ENCODE data around the gene PRSS2. TPM values are rescaled to one million over a fixed set of nuclear protein-coding genes. Genes with fewer than 3 reads are reported as not detected.

PRSS2 gene
- total RNA-seq, 1 experiment from 2014 or later, result 27.6 TPM

DNA sequence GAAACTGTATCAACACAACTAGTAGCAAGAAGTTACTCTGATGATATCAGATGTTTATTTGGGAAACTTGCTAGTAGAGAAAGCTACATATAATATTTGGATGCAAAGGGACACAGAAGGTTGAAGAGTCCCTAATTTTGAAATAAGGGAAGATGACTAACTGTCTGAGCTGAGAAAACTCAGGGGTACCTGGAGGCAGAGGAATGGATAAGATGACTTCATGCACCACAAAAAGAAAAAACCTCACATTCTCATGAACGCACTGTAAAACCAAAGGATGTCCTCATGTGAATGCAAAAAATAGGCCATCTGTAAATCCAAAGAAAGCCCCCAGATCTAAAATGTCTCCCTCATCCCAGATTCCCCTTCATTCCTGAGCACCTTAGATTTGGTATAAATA is 29.3 kb downstream of the PRSS2 start:
- CTCF ChIA-PET, result interaction anchor here (1.5 to 1.8 kb wide), 2 partner anchors 11 to 36 kb away, joined by 3 to 6 read pairs; no protein-coding TSS in a partner anchor
- no peak for ATAC-seq
- H3K36me3 Mint-ChIP-seq, result peaks cover 7% of the 10 kb centered on the region
- peaks cover 48% of the 10 kb centered on the region for H3K4me1 Mint-ChIP-seq
- no peaks in the 10 kb centered on the region for H3K9me3 Mint-ChIP-seq
- TF ChIP-seq NFATC4 (CRISPR knock-in tag; IDR thresholded peaks at IDR 0.05) (no peak), ZNF317 (CRISPR knock-in tag; IDR thresholded peaks at IDR 0.05; ENCODE audit: borderline replicate concordance, low read depth) (no peak), ZNF263 (CRISPR knock-in tag; IDR thresholded peaks at IDR 0.05; ENCODE audit: low read depth) (no peak), KAT7 (CRISPR knock-in tag; IDR thresholded peaks at IDR 0.05; ENCODE audit: borderline replicate concordance) (no peak)
- POLR2A ChIA-PET, result no interaction called here
- no peak overlapping the region for H3K27ac Mint-ChIP-seq
- peaks cover 70% of the 10 kb centered on the region for H3K27me3 Mint-ChIP-seq (ENCODE audit: low read depth)
- no peak for DNase-seq (ENCODE audit: low spot score)
- no peak overlapping the region for H3K4me3 Mint-ChIP-seq

DNA sequence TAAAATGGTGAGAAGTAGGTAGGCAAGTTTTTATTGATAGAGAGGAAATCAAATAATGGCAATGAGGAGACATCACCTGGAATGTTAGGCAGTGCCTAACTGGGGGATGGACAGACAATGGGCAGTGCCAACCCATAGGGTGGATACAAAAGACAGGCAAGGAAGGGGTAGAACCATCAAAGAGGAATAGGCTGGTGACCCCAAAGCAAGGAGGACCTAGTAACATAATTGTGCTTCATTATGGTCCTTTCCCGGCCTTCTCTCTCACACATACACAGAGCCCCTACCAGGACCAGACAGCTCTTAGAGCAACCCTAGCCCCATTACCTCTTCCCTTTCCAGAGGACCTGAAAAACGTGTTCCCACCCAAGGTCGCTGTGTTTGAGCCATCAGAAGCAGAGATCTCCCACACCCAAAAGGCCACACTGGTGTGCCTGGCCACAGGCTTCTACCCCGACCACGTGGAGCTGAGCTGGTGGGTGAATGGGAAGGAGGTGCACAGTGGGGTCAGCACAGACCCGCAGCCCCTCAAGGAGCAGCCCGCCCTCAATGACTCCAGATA is 30.0 kb downstream of the PRSS2 start:
- no peak for DNase-seq (ENCODE audit: low spot score)

DNA sequence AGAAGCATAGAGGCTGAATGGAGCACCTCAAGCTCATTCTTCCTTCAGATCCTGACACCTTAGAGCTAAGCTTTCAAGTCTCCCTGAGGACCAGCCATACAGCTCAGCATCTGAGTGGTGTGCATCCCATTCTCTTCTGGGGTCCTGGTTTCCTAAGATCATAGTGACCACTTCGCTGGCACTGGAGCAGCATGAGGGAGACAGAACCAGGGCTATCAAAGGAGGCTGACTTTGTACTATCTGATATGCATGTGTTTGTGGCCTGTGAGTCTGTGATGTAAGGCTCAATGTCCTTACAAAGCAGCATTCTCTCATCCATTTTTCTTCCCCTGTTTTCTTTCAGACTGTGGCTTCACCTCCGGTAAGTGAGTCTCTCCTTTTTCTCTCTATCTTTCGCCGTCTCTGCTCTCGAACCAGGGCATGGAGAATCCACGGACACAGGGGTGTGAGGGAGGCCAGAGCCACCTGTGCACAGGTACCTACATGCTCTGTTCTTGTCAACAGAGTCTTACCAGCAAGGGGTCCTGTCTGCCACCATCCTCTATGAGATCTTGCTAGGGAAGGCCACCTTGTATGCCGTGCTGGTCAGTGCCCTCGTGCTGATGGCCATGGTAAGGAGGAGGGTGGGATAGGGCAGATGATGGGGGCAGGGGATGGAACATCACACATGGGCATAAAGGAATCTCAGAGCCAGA is 31.0 kb downstream of the PRSS2 start:
- Mint-ChIP-seq H3K4me3 (no peak overlapping the region), H3K9me3 (no peaks in the 10 kb centered on the region), H3K27ac (no peak overlapping the region), H3K36me3 (peaks cover 7% of the 10 kb centered on the region), H3K4me1 (peaks cover 34% of the 10 kb centered on the region), H3K27me3 (ENCODE audit: low read depth) (peaks cover 63% of the 10 kb centered on the region)
- DNase-seq (ENCODE audit: low spot score) (no peak), ATAC-seq (no peak)
- CTCF ChIA-PET, result interaction anchor here (0.7 kb wide), 2 partner anchors 17 to 244 kb away, joined by 3 read pairs; no protein-coding TSS in a partner anchor
- POLR2A ChIA-PET, result no interaction called here
- TF ChIP-seq SMAD4 (CRISPR knock-in tag; IDR thresholded peaks at IDR 0.05) (no peak), ZNF263 (CRISPR knock-in tag; IDR thresholded peaks at IDR 0.05; ENCODE audit: low read depth) (no peak), ESRRA (CRISPR knock-in tag; IDR thresholded peaks at IDR 0.05; ENCODE audit: borderline replicate concordance) (no peak), ZNF219 (CRISPR knock-in tag; IDR thresholded peaks at IDR 0.05; ENCODE audit: borderline replicate concordance) (no peak), PRRX2 (CRISPR knock-in tag; IDR thresholded peaks at IDR 0.05) (no peak), SOX15 (CRISPR knock-in tag; IDR thresholded peaks at IDR 0.05) (no peak)
- TF ChIP-seq, protein P1, sequence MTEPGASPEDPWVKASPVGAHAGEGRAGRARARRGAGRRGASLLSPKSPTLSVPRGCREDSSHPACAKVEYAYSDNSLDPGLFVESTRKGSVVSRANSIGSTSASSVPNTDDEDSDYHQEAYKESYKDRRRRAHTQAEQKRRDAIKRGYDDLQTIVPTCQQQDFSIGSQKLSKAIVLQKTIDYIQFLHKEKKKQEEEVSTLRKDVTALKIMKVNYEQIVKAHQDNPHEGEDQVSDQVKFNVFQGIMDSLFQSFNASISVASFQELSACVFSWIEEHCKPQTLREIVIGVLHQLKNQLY (CRISPR knock-in tag; IDR thresholded peaks at IDR 0.05), result no peak
- TF ChIP-seq, protein P2, sequence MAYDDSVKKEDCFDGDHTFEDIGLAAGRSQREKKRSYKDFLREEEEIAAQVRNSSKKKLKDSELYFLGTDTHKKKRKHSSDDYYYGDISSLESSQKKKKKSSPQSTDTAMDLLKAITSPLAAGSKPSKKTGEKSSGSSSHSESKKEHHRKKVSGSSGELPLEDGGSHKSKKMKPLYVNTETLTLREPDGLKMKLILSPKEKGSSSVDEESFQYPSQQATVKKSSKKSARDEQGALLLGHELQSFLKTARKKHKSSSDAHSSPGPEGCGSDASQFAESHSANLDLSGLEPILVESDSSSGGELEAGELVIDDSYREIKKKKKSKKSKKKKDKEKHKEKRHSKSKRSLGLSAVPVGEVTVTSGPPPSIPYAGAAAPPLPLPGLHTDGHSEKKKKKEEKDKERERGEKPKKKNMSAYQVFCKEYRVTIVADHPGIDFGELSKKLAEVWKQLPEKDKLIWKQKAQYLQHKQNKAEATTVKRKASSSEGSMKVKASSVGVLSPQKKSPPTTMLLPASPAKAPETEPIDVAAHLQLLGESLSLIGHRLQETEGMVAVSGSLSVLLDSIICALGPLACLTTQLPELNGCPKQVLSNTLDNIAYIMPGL (CRISPR knock-in tag; IDR thresholded peaks at IDR 0.05), result no peak
- TF ChIP-seq, protein P3, sequence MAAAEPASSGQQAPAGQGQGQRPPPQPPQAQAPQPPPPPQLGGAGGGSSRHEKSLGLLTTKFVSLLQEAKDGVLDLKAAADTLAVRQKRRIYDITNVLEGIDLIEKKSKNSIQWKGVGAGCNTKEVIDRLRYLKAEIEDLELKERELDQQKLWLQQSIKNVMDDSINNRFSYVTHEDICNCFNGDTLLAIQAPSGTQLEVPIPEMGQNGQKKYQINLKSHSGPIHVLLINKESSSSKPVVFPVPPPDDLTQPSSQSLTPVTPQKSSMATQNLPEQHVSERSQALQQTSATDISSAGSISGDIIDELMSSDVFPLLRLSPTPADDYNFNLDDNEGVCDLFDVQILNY (CRISPR knock-in tag; IDR thresholded peaks at IDR 0.05), result no peak

More for the DNA sequence above, 30.0 kb downstream of the PRSS2 start:
- H3K36me3 Mint-ChIP-seq, result peaks cover 7% of the 10 kb centered on the region
- ChIA-PET POLR2A (no interaction called here), CTCF (interaction anchor here (0.7 to 1.8 kb wide), 2 partner anchors 10 to 18 kb away, joined by 3 to 6 read pairs; no protein-coding TSS in a partner anchor)
- H3K4me1 Mint-ChIP-seq, result peaks cover 41% of the 10 kb centered on the region
- peaks cover 72% of the 10 kb centered on the region for H3K27me3 Mint-ChIP-seq (ENCODE audit: low read depth)
- H3K9me3 Mint-ChIP-seq, result no peaks in the 10 kb centered on the region
- no peak overlapping the region for H3K27ac Mint-ChIP-seq
- TF ChIP-seq, protein P4, sequence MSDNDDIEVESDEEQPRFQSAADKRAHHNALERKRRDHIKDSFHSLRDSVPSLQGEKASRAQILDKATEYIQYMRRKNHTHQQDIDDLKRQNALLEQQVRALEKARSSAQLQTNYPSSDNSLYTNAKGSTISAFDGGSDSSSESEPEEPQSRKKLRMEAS (CRISPR knock-in tag; IDR thresholded peaks at IDR 0.05), result no peak
- TF ChIP-seq, protein P5, sequence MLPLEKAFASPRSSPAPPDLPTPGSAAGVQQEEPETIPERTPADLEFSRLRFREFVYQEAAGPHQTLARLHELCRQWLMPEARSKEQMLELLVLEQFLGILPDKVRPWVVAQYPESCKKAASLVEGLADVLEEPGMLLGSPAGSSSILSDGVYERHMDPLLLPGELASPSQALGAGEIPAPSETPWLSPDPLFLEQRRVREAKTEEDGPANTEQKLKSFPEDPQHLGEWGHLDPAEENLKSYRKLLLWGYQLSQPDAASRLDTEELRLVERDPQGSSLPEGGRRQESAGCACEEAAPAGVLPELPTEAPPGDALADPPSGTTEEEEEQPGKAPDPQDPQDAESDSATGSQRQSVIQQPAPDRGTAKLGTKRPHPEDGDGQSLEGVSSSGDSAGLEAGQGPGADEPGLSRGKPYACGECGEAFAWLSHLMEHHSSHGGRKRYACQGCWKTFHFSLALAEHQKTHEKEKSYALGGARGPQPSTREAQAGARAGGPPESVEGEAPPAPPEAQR (CRISPR knock-in tag; IDR thresholded peaks at IDR 0.05), result no peak
- TF ChIP-seq MXD4 (CRISPR knock-in tag; IDR thresholded peaks at IDR 0.05; ENCODE audit: borderline replicate concordance) (no peak), NR1H2 (CRISPR knock-in tag; IDR thresholded peaks at IDR 0.05) (no peak), SMAD3 (CRISPR knock-in tag; IDR thresholded peaks at IDR 0.05; ENCODE audit: borderline replicate concordance) (no peak), ZNF121 (CRISPR knock-in tag; IDR thresholded peaks at IDR 0.05) (no peak), ZNF317 (CRISPR knock-in tag; IDR thresholded peaks at IDR 0.05; ENCODE audit: borderline replicate concordance, low read depth) (no peak), ZNF396 (CRISPR knock-in tag; IDR thresholded peaks at IDR 0.05; ENCODE audit: borderline replicate concordance) (no peak), ZNF416 (CRISPR knock-in tag; IDR thresholded peaks at IDR 0.05) (no peak), HMGA2 (CRISPR knock-in tag; IDR thresholded peaks at IDR 0.05) (no peak), CREM (CRISPR knock-in tag; IDR thresholded peaks at IDR 0.05) (no peak), CBFB (CRISPR knock-in tag; IDR thresholded peaks at IDR 0.05; ENCODE audit: low read depth) (no peak), FOXJ3 (CRISPR knock-in tag; IDR thresholded peaks at IDR 0.05; ENCODE audit: borderline replicate concordance) (no peak), GABPB1 (CRISPR knock-in tag; IDR thresholded peaks at IDR 0.05) (no peak), NFATC4 (CRISPR knock-in tag; IDR thresholded peaks at IDR 0.05) (no peak)
- TF ChIP-seq, protein P3 (CRISPR knock-in tag; IDR thresholded peaks at IDR 0.05), result no peak
- TF ChIP-seq, protein P6, sequence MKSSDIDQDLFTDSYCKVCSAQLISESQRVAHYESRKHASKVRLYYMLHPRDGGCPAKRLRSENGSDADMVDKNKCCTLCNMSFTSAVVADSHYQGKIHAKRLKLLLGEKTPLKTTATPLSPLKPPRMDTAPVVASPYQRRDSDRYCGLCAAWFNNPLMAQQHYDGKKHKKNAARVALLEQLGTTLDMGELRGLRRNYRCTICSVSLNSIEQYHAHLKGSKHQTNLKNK (CRISPR knock-in tag; IDR thresholded peaks at IDR 0.05), result no peak
- TF ChIP-seq, protein P7, sequence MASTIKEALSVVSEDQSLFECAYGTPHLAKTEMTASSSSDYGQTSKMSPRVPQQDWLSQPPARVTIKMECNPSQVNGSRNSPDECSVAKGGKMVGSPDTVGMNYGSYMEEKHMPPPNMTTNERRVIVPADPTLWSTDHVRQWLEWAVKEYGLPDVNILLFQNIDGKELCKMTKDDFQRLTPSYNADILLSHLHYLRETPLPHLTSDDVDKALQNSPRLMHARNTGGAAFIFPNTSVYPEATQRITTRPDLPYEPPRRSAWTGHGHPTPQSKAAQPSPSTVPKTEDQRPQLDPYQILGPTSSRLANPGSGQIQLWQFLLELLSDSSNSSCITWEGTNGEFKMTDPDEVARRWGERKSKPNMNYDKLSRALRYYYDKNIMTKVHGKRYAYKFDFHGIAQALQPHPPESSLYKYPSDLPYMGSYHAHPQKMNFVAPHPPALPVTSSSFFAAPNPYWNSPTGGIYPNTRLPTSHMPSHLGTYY (CRISPR knock-in tag; IDR thresholded peaks at IDR 0.05), result no peak
- no peak for ATAC-seq
- no peak overlapping the region for H3K4me3 Mint-ChIP-seq
